ENCODE results near the gene PRPF8. TPM values are rescaled to one million over a fixed set of nuclear protein-coding genes. Genes with fewer than 3 reads are reported as not detected.

The PRPF8 gene
- total and polyA plus RNA-seq, 10 of the 15 experiments (the other 5 are each of a cell fraction or from before 2014, with no cell fraction given), result 77.2 to 337 (median 162) TPM

- no TSS peak for BruUV-seq (replicated peaks)
- Histone ChIP-seq H3K9me3 (replicated peaks; ENCODE audit: control insufficient read depth, insufficient read depth, low read length) (no peaks in the 10 kb centered on the region), H2AFZ (ENCODE audit: control insufficient read depth, low read depth, low read length) (no peak overlapping the region), H3K27me3 (replicated peaks in 1 of 2; ENCODE audit: control insufficient read depth in 2 of 2, insufficient read depth in 2 of 2, low read length in 1 of 2) (no peaks in the 10 kb centered on the region), H3K9ac (ENCODE audit: control insufficient read depth, insufficient read depth, low read length) (no peak overlapping the region), H3K4me2 (ENCODE audit: control insufficient read depth, insufficient read depth) (no peak overlapping the region), H3K4me1 (ENCODE audit: control insufficient read depth, insufficient read depth, low read length) (peaks cover 19% of the 10 kb centered on the region), H4K20me1 (ENCODE audit: control insufficient read depth, insufficient read depth) (no peaks in the 10 kb centered on the region), H3K4me3 (no peak overlapping the region), H3K27ac (ENCODE audit: control insufficient read depth, insufficient read depth) (no peak overlapping the region), H3K36me3 (ENCODE audit: control insufficient read depth in 2 of 2, insufficient read depth in 2 of 2, low read length in 1 of 2) (no peaks in the 10 kb centered on the region), H3K79me2 (ENCODE audit: control insufficient read depth, insufficient read depth, low read length) (peaks cover 6% of the 10 kb centered on the region)
- no peak for DNase-seq (ENCODE audit: low read depth, low spot score)
- CTCF ChIA-PET, result interaction anchor here (3.1 to 9.9 kb wide), 2 partner anchors 17 to 50 kb away, joined by 19 to 380 read pairs; no protein-coding TSS in a partner anchor
- POLR2A ChIA-PET, result interaction anchor here (0.5 to 6.0 kb wide), 3 partner anchors 11 to 282 kb away, joined by 3 to 56 read pairs (median 4); no protein-coding TSS in a partner anchor
- RAD21 ChIA-PET (ENCODE audit: unreplicated experiment), result interaction anchor here (7.1 to 10.0 kb wide), 2 partner anchors 18 to 49 kb away, joined by 86 to 317 read pairs; no protein-coding TSS in a partner anchor
- SMC1A ChIA-PET (ENCODE audit: uncharacterized antibody, unreplicated experiment), result interaction anchor here (0.5 to 3.5 kb wide), 7 partner anchors 9 to 1595 kb away, joined by 3 to 34 read pairs (median 4); no protein-coding TSS in a partner anchor
- TF ChIP-seq NFXL1 (IDR thresholded peaks at IDR 0.05; ENCODE audit: borderline replicate concordance), result no peak
- no peak for FAIRE-seq
- in situ Hi-C loops (cut with MboI), result loop anchor here (10.0 kb wide), 1 partner anchor 50 kb away; no protein-coding TSS in a partner anchor
- intact Hi-C loops (cut with micrococcal nuclease; ENCODE audit: unreplicated experiment), result loop anchor here (5.0 kb wide), 1 partner anchor 32 kb away; no protein-coding TSS in a partner anchor
- 90% methylated on average over 12 of the region's 12 CpGs for WGBS (ENCODE audit: insufficient coverage, insufficient replicate concordance, low lambda C conversion rate, missing lambda C conversion rate)
- no peak for ATAC-seq
Measured at GRCh38 chr17:1624650-1625049, 60.0 kb downstream of the PRPF8 start.

- TF ChIP-seq RAD21 (IDR thresholded peaks at IDR 0.05; ENCODE audit: insufficient read depth, low read depth, low read length) (no peak), NFIC (IDR thresholded peaks at IDR 0.05; ENCODE audit: low read depth, low read length) (no peak), REST (IDR thresholded peaks at IDR 0.05; ENCODE audit: low read depth, low read length) (no peak), SREBF2 (IDR thresholded peaks at IDR 0.05; ENCODE audit: low read length) (no peak), SMC3 (IDR thresholded peaks at IDR 0.05; ENCODE audit: borderline replicate concordance, low read length) (no peak), E2F4 (IDR thresholded peaks at IDR 0.05; ENCODE audit: low read depth, low read length) (no peak)
- ChIA-PET CTCF (interaction anchor here (1.1 kb wide), 1 partner anchor 15 kb away, joined by 3 read pairs; no protein-coding TSS in a partner anchor), RAD21 (ENCODE audit: unreplicated experiment) (no interaction called here), SMC1A (ENCODE audit: uncharacterized antibody, unreplicated experiment) (no interaction called here), POLR2A (interaction anchor here (1.6 kb wide), 1 partner anchor 16 kb away, joined by 4 read pairs; no protein-coding TSS in a partner anchor)
- no TSS peak for BruUV-seq (replicated peaks)
- no peak for FAIRE-seq
- Histone ChIP-seq H4K20me1 (ENCODE audit: control insufficient read depth, insufficient read depth) (no peaks in the 10 kb centered on the region), H3K79me2 (ENCODE audit: control insufficient read depth, insufficient read depth, low read length) (peaks cover 6% of the 10 kb centered on the region), H3K36me3 (ENCODE audit: control insufficient read depth in 2 of 2, insufficient read depth in 2 of 2, low read length in 1 of 2) (no peaks in the 10 kb centered on the region), H3K9me3 (replicated peaks; ENCODE audit: control insufficient read depth, insufficient read depth, low read length) (no peaks in the 10 kb centered on the region), H3K4me2 (ENCODE audit: control insufficient read depth, insufficient read depth) (no peak overlapping the region), H2AFZ (ENCODE audit: control insufficient read depth, low read depth, low read length) (no peak overlapping the region), H3K9ac (ENCODE audit: control insufficient read depth, insufficient read depth, low read length) (no peak overlapping the region), H3K27me3 (replicated peaks in 1 of 2; ENCODE audit: control insufficient read depth in 2 of 2, insufficient read depth in 2 of 2, low read length in 1 of 2) (no peaks in the 10 kb centered on the region), H3K27ac (ENCODE audit: control insufficient read depth, insufficient read depth) (no peak overlapping the region), H3K4me3 (no peak overlapping the region), H3K4me1 (ENCODE audit: control insufficient read depth, insufficient read depth, low read length) (peaks cover 16% of the 10 kb centered on the region)
- ATAC-seq, result no peak
- no peak for DNase-seq (ENCODE audit: low read depth, low spot score)
- WGBS (ENCODE audit: insufficient coverage, insufficient replicate concordance, low lambda C conversion rate, missing lambda C conversion rate), result 83% methylated on average over 14 of the region's 14 CpGs
- intact Hi-C loops (cut with micrococcal nuclease; ENCODE audit: unreplicated experiment) (no loop called here), in situ Hi-C loops (cut with MboI) (loop anchor here (10.0 kb wide), 1 partner anchor 48 kb away; no protein-coding TSS in a partner anchor)
Measured at GRCh38 chr17:1623057-1623630, 61.5 kb downstream of the PRPF8 start.
